Activated T-cell treated with anti-CD3 and anti-CD28 coated beads, Interleukin-2, amount 50 U/mL, for 4 hours (primary cell): ENCODE measurements around the gene DGCR2. TPM values are rescaled to one million over a fixed set of nuclear protein-coding genes. Genes with fewer than 3 reads are reported as not detected.
"Not testable (repeated sequence)": the region's sequence is repeated elsewhere in the genome, so short reads cannot be mapped to it uniquely, and the experiment has no call there.

Source experiments
- ATAC-seq, 2 donors: fragments of 200-7000 bp; cut with Tn5 transposase; one replicate each; pipeline ENCODE4 v1.10.0; 2021
- DNase-seq: peaks from one replicate; pipeline ENCODE4 v3.0.0-alpha.2; 2020
- H3K27me3 Mint-ChIP-seq: one replicate; pipeline ENCODE4 v1.8.0; 2021; ENCODE audit warnings: low read depth, mixed read lengths
- H3K36me3 Mint-ChIP-seq: one replicate; pipeline ENCODE4 v1.8.0; 2022; ENCODE audit warnings: mixed read lengths; ENCODE audit not compliant: insufficient read depth
- H3K4me1 Mint-ChIP-seq: one replicate; pipeline ENCODE4 v1.8.0; 2021; ENCODE audit warnings: low read depth, mixed read lengths
- H3K4me3 Mint-ChIP-seq: one replicate; pipeline ENCODE4 v1.8.0; 2021; ENCODE audit warnings: mild to moderate bottlenecking, moderate library complexity, mixed read lengths
- H3K9me3 Mint-ChIP-seq: one replicate; pipeline ENCODE4 v1.8.0; 2021; ENCODE audit warnings: mixed read lengths
- total RNA-seq, 3 donors: library from RNA; stranded (reverse); gene quantifications; one replicate each; pipeline ENCODE4 v1.2.1, GENCODE V29; 2021

The DGCR2 gene
- total RNA-seq, 3 donors from 2014 or later, result 25.8 to 27.7 (median 27.0) TPM

DNA sequence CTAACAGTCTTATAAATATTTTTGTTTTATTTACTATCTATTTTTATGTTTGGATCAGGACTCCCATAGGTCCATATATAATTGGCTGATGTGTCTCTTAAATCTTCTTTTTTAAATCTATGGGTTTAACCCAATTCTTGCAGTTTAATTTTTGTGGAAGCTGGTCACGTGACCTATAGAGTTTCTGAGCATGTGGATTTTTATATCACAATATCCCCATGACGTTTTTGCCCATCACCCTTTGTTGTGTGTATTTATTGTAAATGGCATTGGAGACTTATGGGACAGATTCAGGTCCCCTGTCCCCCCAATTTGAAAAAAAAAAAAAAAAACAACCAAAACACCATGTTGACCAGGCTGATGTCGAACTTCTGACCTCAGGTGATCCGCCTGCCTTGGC lies 107.3 kb downstream of the DGCR2 start:
- ATAC-seq (no peak), DNase-seq (no peak)
- Mint-ChIP-seq H3K4me3 (no peak overlapping the region), H3K27me3 (peaks cover 51% of the 10 kb centered on the region), H3K9me3 (no peaks in the 10 kb centered on the region), H3K4me1 (no peaks in the 10 kb centered on the region), H3K36me3 (no peaks in the 10 kb centered on the region)

DNA sequence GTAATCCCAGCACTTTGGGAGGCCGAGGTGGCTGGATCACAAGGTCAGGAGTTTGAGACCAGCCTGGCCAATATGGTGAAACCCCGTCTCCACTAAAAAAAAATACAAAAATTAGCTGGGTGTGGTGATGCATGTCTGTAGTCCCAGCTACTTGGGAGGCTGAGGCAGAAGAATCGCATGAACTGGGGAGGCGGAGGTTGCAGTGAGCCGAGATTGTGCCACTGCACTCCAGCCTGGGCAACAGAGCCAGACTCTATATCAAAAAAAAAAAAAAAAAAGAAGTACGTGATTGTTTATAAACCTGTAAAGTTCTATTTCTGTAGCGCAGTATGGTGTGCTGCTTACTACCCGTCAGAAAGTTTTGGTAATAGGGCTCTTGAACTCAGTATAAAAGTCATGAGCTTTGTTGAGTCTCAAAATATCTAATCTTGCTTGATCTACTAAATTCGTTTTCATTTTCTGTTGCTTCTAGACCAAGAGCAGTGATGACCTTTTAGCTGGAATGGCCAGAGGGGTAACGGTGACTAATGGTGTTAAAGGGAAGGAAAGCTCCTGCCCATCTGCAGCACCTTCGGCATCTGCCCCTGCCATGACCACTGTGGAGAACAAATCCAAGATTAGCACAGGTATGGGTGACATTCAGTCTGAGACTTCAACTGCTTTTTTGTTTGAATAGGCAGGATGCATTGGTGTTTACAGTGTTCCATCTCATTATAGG lies 108.2 kb downstream of the DGCR2 start:
- ATAC-seq, H3K9me3 Mint-ChIP-seq, H3K4me1 Mint-ChIP-seq, H3K36me3 Mint-ChIP-seq, DNase-seq, H3K4me3 Mint-ChIP-seq: not testable (repeated sequence)
- H3K27me3 Mint-ChIP-seq, result peaks cover 43% of the 10 kb centered on the region

DNA sequence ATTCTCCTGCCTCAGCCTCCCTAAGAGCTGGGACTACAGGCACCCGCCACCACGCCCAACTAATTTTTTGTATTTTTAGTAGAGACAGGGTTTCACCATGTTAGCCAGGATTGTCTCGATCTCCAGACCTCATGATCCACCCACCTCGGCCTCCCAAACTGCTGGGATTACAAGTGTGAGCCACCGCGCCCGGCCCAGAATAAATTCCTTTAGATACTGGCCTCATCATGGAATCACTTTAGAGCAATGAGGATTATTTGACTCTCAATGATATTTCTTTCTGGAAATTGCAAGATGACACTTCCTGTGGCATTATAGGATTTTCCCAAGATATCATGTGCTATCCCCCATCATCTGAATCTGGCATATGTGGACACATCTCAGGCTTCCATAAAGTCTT lies 108.8 kb downstream of the DGCR2 start:
- not testable (repeated sequence) for ATAC-seq, H3K4me3 Mint-ChIP-seq, H3K36me3 Mint-ChIP-seq, H3K9me3 Mint-ChIP-seq, H3K4me1 Mint-ChIP-seq, DNase-seq
- peaks cover 37% of the 10 kb centered on the region for H3K27me3 Mint-ChIP-seq

DNA sequence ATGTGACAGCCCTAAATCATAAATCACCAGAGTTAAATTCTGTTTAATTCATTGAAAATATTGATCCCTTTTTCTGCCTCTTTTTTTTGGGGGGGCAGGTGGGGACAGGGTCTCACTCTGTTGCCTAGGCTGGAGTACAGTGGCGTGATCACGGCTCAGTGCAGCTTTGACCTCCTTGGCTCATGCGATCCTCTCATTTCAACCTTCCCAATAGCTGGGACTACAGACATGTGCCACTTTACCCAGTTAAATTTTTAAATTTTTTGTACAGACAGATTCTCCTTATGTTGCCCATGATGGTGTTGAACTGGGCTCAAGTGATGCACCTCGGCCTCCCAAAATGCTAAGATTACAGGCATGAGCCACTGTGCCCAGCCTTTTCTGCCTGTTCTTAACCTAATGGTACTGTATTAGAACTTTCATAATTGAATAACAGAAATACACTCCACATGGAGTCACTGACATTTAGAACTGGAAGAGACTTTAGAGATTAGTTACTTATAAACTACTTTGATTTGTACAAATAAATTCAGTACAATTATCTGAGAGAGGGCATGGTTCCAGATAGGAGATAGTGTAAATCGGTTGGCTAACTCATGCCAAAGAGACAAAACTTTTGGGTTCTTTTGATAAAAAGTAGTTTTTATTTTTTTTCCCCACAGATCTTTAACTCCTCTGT lies 109.8 kb downstream of the DGCR2 start:
- Mint-ChIP-seq H3K4me1 (no peaks in the 10 kb centered on the region), H3K36me3 (no peaks in the 10 kb centered on the region), H3K27me3 (peaks cover 37% of the 10 kb centered on the region), H3K4me3 (no peak overlapping the region), H3K9me3 (no peaks in the 10 kb centered on the region)
- DNase-seq (no peak), ATAC-seq (no peak)

DNA sequence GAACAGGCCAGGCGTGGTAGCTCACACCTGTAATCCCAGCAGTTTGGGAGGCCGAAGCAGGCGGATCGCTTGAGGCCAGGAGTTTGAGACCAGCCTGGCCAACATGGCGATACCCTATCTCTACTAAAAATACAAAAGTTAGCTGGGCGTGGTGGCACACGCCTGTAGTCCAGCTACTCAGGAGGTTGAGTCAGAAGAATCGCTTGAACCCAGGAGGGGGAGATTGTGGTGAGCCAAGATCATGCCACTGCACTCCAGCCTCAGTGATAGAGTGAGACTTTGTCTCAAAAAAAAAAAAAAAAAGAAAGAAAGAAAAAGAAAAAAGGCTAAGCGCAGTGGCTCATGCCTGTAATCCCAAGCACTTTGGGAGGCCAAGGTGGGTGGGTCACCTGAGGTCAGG lies 110.6 kb downstream of the DGCR2 start:
- ATAC-seq, DNase-seq, H3K4me3 Mint-ChIP-seq, H3K36me3 Mint-ChIP-seq, H3K4me1 Mint-ChIP-seq, H3K9me3 Mint-ChIP-seq: not testable (repeated sequence)
- H3K27me3 Mint-ChIP-seq, result peaks cover 30% of the 10 kb centered on the region

DNA sequence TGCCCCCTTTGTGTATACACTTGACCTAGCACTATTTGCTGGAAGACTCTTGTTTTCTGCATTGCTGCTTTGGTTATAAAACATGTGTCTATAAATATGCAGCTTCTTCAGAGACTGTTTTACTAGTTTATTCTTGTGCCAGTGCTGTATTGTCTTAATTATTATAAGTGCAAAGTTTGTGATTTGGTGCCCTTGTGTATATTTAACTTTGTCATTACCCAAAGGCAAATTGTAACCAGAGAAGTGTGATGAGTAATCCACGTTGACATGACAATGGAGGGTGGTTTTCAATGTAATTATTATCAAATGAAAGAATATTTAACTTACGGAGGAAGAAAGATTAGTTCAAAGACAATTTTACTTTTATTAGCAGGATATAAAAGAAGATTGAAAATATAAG lies 111.1 kb downstream of the DGCR2 start:
- ATAC-seq, result no peak
- Mint-ChIP-seq H3K9me3 (no peaks in the 10 kb centered on the region), H3K4me1 (no peaks in the 10 kb centered on the region)

DNA sequence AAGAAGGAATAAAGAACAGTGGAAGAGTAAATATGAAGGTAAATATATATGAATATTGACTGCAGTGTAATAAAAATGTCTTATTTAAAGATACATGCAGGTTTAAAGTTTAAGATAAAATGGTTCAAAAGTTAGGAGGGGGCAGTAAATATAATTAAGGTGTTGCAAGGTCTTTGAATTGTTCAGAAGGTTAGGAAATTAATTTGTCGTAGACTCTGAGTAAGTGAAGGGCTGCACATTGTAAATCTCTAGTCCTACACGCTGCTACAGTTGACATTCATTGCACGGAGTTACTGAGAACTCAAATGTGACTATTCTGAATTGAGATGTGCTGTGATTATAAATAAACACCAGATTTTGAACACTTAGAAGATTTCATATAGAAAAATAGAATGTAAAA lies 116.3 kb downstream of the DGCR2 start:
- Mint-ChIP-seq H3K4me1 (no peaks in the 10 kb centered on the region), H3K9me3 (no peaks in the 10 kb centered on the region)
- ATAC-seq, result no peak

More for the DNA sequence above, 111.1 kb downstream of the DGCR2 start:
- peaks cover 27% of the 10 kb centered on the region for H3K27me3 Mint-ChIP-seq
- no peak overlapping the region for H3K4me3 Mint-ChIP-seq
- H3K36me3 Mint-ChIP-seq, result no peaks in the 10 kb centered on the region
- DNase-seq, result no peak

DNA sequence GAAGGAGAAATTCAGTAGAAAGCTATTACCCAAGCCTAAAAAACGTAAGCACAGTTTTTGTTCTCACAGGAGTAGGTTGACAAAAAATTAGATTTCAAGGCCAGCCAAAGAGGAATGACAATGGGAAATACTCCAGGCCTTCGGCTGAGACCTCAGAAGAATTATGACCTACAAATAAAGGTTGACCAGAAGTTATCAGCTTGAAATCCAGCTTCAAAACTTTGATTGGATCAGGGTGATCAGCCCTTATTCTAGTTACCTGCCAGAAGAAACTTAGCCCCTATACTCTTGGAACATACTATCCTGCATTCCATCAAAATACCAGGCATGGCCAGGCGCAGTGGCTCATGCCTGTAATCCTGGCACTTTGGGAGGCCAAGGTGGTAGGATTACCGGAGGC lies 117.7 kb downstream of the DGCR2 start:
- Mint-ChIP-seq H3K27me3 (peaks cover 9% of the 10 kb centered on the region), H3K36me3 (no peaks in the 10 kb centered on the region), H3K4me3 (no peak overlapping the region), H3K4me1 (no peaks in the 10 kb centered on the region), H3K9me3 (no peaks in the 10 kb centered on the region)
- ATAC-seq (no peak), DNase-seq (no peak)

More for the DNA sequence above, 116.3 kb downstream of the DGCR2 start:
- Mint-ChIP-seq H3K27me3 (peaks cover 15% of the 10 kb centered on the region), H3K36me3 (no peaks in the 10 kb centered on the region), H3K4me3 (no peak overlapping the region)
- no peak for DNase-seq

DNA sequence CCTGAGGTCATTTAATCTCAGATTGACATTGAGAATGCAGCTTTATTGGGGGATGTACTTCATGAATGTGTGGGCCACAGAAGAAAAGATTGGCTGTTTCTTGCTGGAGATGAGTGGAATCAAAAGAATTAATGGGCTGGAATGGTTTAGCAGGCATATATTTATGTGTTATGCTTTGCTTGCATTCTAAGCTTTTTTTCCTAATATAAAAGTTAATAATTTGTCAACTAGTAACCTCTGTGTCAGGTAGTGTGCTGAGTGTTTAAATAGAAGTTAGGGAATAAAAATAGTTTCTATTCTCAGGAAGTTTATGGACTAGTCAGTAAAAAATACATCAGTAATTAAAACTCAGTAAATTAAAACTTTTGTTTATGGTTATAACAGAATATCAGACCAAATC lies 118.7 kb downstream of the DGCR2 start:
- Mint-ChIP-seq H3K27me3 (peaks cover 9% of the 10 kb centered on the region), H3K36me3 (no peaks in the 10 kb centered on the region), H3K4me3 (no peak overlapping the region), H3K4me1 (no peaks in the 10 kb centered on the region), H3K9me3 (no peaks in the 10 kb centered on the region)
- no peak for ATAC-seq
- DNase-seq, result no peak

DNA sequence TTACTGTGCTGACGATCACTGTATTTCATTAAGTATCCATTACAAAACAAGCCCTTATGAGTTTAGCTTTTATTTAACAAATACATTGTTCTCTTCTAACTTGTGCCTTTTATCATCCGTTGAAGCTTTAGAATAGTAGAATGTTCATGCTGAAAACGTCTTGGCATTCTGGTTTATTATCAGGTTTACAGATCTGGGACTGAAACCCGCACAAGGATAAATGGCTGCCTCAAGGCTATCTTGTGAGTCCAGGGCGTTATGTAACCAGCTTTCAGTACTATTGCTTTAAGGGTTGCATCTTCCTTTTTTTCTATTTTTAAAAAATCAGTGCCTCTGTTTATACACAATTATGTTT lies 119.6 kb downstream of the DGCR2 start:
- DNase-seq (no peak), ATAC-seq (no peak)
- Mint-ChIP-seq H3K9me3 (no peaks in the 10 kb centered on the region), H3K4me3 (no peak overlapping the region), H3K27me3 (peaks cover 10% of the 10 kb centered on the region), H3K4me1 (no peaks in the 10 kb centered on the region), H3K36me3 (no peaks in the 10 kb centered on the region)

DNA sequence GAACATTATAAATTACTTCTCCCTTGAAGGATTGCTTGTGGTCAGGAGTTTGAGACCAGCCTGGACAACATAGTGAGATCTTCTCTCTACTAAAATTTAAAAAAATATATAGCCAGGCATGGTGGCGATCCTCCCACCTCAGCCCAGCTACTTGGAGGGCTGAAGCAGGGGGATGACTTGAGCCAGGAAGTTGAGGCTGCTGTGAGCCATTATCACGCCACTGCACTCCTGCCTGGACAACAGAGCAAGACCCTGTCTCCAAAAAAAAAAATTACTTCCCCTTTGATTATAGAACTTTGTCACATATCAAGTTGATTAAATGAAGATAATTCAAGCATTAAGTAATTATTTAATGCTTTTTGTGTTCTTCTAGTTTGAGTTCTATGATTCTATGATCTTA lies 121.0 kb downstream of the DGCR2 start:
- DNase-seq, result no peak
- Mint-ChIP-seq H3K27me3 (peaks cover 22% of the 10 kb centered on the region), H3K9me3 (no peaks in the 10 kb centered on the region), H3K36me3 (no peaks in the 10 kb centered on the region), H3K4me3 (no peak overlapping the region), H3K4me1 (no peaks in the 10 kb centered on the region)
- ATAC-seq, result no peak

DNA sequence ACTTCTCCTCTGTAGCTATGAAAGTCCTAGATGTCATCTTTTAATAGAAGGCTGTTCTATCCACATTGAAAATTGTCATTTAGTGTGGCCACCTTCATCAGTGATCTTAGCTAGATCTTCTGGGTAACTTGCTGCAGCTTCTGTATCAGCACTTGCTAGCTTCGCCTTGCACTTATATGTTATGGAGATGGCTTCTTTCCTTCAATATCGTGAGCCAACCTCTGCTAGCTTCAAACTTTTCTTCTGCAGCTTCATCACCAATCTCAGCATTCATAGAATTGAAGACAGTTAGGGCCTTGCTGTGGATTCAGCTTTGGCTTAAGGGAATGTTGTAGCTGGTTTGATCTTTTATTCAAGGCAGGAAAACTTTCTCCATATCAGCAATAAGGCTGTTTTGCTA lies 122.1 kb downstream of the DGCR2 start:
- not testable (repeated sequence) for H3K4me3 Mint-ChIP-seq, H3K4me1 Mint-ChIP-seq, DNase-seq, H3K9me3 Mint-ChIP-seq, H3K36me3 Mint-ChIP-seq, ATAC-seq
- H3K27me3 Mint-ChIP-seq, result peaks cover 25% of the 10 kb centered on the region

DNA sequence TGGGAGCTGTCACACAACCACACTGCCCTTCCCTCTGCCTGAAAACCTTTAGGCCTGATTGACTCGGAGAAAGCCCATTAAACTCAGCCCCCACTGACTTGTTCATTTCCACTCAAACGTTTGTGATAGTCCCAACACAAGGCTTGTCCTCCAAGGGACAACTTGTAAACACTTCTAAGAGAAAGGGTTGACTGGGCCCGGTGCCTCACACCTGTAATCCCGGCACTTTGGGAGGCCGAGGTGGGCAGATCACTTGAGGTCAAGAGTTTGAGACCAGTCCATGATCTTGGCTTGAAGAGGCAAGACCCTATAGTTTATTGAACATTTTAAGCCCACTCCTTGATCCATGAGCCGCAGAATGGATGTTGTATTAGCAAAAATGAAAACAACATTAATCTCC lies 122.8 kb downstream of the DGCR2 start:
- DNase-seq (no peak), ATAC-seq (no peak)
- no peak overlapping the region for H3K4me3 Mint-ChIP-seq
- H3K27me3 Mint-ChIP-seq, result peaks cover 24% of the 10 kb centered on the region
- H3K9me3 Mint-ChIP-seq, result no peaks in the 10 kb centered on the region
- no peaks in the 10 kb centered on the region for H3K4me1 Mint-ChIP-seq
- H3K36me3 Mint-ChIP-seq, result no peaks in the 10 kb centered on the region

DNA sequence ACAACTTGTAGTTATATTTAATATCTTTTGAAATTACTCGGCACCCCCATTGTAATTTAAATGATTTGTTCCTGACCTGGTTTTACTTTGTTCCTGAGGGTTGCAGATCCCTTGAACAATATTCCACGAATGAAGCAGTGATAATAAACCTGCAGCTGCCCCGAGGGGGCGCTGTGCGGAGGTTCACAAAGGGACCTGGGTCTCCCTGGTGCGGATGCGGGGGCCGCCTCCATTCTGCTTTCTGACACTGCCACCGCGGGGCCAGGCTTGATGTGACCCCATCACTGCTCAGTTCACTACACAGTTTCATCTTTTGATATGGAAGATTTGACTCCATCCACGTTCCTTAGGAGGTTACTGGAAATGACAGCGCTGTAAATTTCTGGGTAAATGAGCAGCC lies 123.2 kb downstream of the DGCR2 start:
- no peak for DNase-seq
- ATAC-seq, result no peak
- Mint-ChIP-seq H3K27me3 (peaks cover 22% of the 10 kb centered on the region), H3K36me3 (no peaks in the 10 kb centered on the region), H3K4me3 (no peak overlapping the region), H3K4me1 (no peaks in the 10 kb centered on the region), H3K9me3 (no peaks in the 10 kb centered on the region)

DNA sequence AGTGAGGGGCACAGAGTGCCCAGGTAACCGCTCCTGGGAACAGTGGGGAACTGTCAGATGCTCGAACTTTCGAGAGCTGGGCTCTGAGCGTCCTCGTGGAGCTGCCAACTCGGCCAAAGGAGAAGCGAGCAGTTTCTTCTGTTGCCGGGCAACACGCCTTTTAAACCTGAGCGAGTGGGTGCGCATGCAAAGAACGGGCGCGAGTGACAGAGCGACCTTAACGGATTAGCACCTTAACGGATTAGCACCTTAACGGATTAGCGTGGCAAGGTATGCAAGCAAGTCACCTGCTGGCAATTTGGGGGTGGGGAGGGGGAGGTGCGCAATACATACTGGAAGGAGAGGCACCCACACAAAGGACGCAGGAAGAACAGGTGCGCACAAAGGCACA lies 124.3 kb downstream of the DGCR2 start:
- Mint-ChIP-seq H3K4me1 (no peaks in the 10 kb centered on the region), H3K4me3 (no peak overlapping the region), H3K36me3 (no peaks in the 10 kb centered on the region), H3K9me3 (no peaks in the 10 kb centered on the region), H3K27me3 (peaks cover 21% of the 10 kb centered on the region)
- ATAC-seq (no peak), DNase-seq (no peak)
